ENCODE results near the gene ZNF804B. TPM values are rescaled to one million over a fixed set of nuclear protein-coding genes. Genes with fewer than 3 reads are reported as not detected.

ZNF804B gene
- total RNA-seq, 1 donor from 2014 or later: 0.07 TPM

GRCh38 chr7:89002981-89003956, 243.8 kb downstream of the ZNF804B start:
- no peak overlapping the region for H3K27ac Mint-ChIP-seq
- no peaks in the 10 kb centered on the region for H3K36me3 Mint-ChIP-seq
- H3K4me1 Mint-ChIP-seq (ENCODE audit: unreplicated experiment): no peaks in the 10 kb centered on the region
- H3K4me3 Mint-ChIP-seq: no peak overlapping the region
- no peak for DNase-seq (ENCODE audit: extremely low spot score, unreplicated experiment)
- TF ChIP-seq, protein P1, sequence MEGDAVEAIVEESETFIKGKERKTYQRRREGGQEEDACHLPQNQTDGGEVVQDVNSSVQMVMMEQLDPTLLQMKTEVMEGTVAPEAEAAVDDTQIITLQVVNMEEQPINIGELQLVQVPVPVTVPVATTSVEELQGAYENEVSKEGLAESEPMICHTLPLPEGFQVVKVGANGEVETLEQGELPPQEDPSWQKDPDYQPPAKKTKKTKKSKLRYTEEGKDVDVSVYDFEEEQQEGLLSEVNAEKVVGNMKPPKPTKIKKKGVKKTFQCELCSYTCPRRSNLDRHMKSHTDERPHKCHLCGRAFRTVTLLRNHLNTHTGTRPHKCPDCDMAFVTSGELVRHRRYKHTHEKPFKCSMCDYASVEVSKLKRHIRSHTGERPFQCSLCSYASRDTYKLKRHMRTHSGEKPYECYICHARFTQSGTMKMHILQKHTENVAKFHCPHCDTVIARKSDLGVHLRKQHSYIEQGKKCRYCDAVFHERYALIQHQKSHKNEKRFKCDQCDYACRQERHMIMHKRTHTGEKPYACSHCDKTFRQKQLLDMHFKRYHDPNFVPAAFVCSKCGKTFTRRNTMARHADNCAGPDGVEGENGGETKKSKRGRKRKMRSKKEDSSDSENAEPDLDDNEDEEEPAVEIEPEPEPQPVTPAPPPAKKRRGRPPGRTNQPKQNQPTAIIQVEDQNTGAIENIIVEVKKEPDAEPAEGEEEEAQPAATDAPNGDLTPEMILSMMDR (conservative IDR thresholded peaks at IDR 0.05): no peak
- H3K9me3 Mint-ChIP-seq: no peaks in the 10 kb centered on the region
- no peaks in the 10 kb centered on the region for H3K27me3 Mint-ChIP-seq

DNA sequence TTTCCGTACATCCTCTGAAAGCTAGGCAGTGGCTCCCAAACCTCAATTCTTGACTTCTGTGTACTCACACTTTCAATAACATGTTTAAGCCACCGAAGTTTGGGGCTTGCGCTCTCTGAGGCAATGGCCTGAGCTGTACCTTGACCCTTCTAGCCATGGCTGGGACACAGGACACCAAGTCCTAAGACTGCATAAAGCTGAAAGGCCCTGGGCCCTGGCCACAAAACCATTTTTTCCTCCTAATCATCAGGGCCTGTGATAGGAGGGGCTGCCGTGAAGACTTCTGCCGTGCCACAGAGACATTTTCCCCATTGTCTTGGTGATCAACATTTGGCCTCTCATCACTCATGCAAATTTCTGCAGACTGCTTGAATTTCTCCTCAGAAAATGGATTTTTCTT, 252.5 kb downstream of the ZNF804B start:
- DNase-seq (ENCODE audit: extremely low spot score, unreplicated experiment): no peak
- TF ChIP-seq, protein P1 (conservative IDR thresholded peaks at IDR 0.05): no peak
- Mint-ChIP-seq H3K36me3 (no peaks in the 10 kb centered on the region), H3K4me3 (no peak overlapping the region), H3K27ac (no peak overlapping the region), H3K4me1 (ENCODE audit: unreplicated experiment) (no peaks in the 10 kb centered on the region), H3K9me3 (no peaks in the 10 kb centered on the region), H3K27me3 (no peaks in the 10 kb centered on the region)

DNA sequence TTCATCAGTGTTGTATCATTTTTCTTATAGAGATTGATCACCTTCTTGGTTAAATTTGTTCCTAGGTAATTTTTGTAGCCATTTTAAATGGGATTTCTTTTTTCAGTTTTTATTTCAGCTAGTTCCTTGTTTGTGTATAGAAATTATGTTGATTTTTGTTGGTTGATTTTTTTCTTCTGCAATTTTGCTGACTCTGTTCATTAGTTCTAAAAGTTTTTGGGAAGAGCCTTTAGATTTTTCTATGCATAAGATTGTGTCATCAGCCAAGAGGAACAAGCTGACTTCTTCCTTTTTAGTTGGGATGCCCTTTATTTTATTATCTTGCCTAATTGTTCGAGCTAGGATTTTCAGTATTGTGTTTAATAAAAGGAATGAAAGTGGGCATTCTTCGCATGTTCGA, 258.2 kb downstream of the ZNF804B start:
- TF ChIP-seq, protein P1 (conservative IDR thresholded peaks at IDR 0.05): no peak
- Mint-ChIP-seq H3K36me3 (no peaks in the 10 kb centered on the region), H3K4me1 (ENCODE audit: unreplicated experiment) (no peaks in the 10 kb centered on the region), H3K9me3 (no peaks in the 10 kb centered on the region), H3K27ac (no peak overlapping the region), H3K27me3 (no peaks in the 10 kb centered on the region), H3K4me3 (no peak overlapping the region)
- no peak for DNase-seq (ENCODE audit: extremely low spot score, unreplicated experiment)

GRCh38 chr7:89021741-89022140, 262.2 kb downstream of the ZNF804B start:
- Mint-ChIP-seq H3K9me3 (no peaks in the 10 kb centered on the region), H3K4me1 (ENCODE audit: unreplicated experiment) (no peaks in the 10 kb centered on the region), H3K4me3 (no peak overlapping the region), H3K27ac (no peak overlapping the region), H3K27me3 (no peaks in the 10 kb centered on the region), H3K36me3 (no peaks in the 10 kb centered on the region)
- no peak for DNase-seq (ENCODE audit: extremely low spot score, unreplicated experiment)
- TF ChIP-seq, protein P1 (conservative IDR thresholded peaks at IDR 0.05): no peak

DNA sequence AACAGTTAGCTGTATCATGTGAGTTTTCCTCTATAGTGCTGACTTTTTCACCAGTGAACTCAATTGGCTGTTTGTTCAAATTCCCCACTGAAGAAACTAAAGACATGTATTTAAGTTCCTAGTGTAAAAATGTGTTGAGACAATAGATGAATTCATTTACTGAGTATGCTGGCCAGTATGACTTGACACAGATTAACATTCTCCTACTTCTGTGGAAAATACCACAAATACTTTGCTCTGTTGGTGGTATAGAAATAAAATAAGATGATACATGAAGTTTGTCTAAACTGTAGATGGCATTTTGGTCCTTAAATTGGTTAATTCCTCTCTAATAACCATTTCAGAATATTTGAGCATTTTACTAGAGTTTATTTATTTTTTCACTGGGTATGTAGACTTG, 263.7 kb downstream of the ZNF804B start:
- no peak for DNase-seq (ENCODE audit: extremely low spot score, unreplicated experiment)
- Mint-ChIP-seq H3K27ac (no peak overlapping the region), H3K9me3 (no peaks in the 10 kb centered on the region), H3K4me3 (no peak overlapping the region), H3K4me1 (ENCODE audit: unreplicated experiment) (no peaks in the 10 kb centered on the region), H3K36me3 (no peaks in the 10 kb centered on the region), H3K27me3 (no peaks in the 10 kb centered on the region)
- TF ChIP-seq, protein P1 (conservative IDR thresholded peaks at IDR 0.05): no peak
